ENCODE measurements around the gene FXN. TPM values are rescaled to one million over a fixed set of nuclear protein-coding genes. Genes with fewer than 3 reads are reported as not detected.
A peak's percentile ranks its signal among the peaks of the same experiment; 100 is the strongest.
"Not testable (repeated sequence)": the region's sequence is repeated elsewhere in the genome, so short reads cannot be mapped to it uniquely, and the experiment has no call there.

FXN gene
- total RNA-seq = 6.3 and 6.8 TPM in 2 replicates

- peak; percentile 48 for DNase-seq (ENCODE audit: low read depth, low spot score)
Measured at GRCh38 chr9:69035438-69036308, at the start of gene FXN. FXN (plus strand) TSS chr9:69035752; CDS start chr9:69035783, 31 bp downstream.

DNA sequence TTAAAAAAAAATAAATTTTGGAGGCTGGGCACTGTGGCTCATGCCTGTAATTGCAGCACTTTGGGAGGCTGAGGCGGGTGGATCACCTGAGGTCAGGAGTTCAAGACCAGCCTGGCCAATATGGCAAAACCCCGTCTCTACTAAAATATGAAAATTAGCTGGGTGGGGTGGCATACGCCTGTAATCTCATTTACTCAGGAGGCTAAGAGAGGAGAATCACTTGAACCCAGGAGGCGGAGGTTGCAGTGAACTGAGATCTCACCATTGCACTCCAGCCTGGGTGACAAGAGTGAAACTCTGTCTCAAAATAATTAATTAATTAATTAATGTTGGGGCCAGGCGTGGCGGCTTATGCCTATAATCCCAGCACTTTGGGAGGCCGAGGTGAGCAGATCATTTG is 48.6 kb upstream of the FXN start:
- DNase-seq (ENCODE audit: low read depth, low spot score) = not testable (repeated sequence)

GRCh38 chr9:68991457-68991856 is 44.1 kb upstream of the FXN start:
- DNase-seq (ENCODE audit: low read depth, low spot score) = no peak

GRCh38 chr9:68995776-68996175 is 39.8 kb upstream of the FXN start:
- no peak for DNase-seq (ENCODE audit: low read depth, low spot score)

DNA sequence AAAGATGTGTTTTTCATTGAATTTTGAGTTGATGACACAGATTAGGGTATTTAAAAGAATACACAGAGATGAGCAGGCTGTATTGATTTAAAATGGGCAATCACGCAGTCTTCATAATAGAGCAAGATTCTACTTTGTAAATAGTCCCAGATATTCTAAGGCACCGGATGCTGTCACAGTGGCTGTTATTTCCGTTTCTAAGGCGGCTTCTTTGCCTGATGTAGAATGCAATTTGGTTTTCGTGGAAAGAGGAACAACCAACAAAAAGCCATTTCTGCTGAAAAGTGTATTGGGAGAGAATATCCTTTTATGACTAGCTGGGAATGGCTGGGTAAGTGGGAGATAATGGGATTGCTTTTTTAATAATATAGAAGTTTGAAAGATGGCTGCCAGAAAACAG is 39.1 kb upstream of the FXN start:
- no peak for DNase-seq (ENCODE audit: low read depth, low spot score)

GRCh38 chr9:68997666-68998065 is 37.9 kb upstream of the FXN start:
- DNase-seq (ENCODE audit: low read depth, low spot score) = no peak

- DNase-seq (ENCODE audit: low read depth, low spot score) = no peak
Measured at GRCh38 chr9:68998385-68998784, 37.2 kb upstream of the FXN start.

GRCh38 chr9:68998812-68999211 is 36.7 kb upstream of the FXN start:
- no peak for DNase-seq (ENCODE audit: low read depth, low spot score)

DNA sequence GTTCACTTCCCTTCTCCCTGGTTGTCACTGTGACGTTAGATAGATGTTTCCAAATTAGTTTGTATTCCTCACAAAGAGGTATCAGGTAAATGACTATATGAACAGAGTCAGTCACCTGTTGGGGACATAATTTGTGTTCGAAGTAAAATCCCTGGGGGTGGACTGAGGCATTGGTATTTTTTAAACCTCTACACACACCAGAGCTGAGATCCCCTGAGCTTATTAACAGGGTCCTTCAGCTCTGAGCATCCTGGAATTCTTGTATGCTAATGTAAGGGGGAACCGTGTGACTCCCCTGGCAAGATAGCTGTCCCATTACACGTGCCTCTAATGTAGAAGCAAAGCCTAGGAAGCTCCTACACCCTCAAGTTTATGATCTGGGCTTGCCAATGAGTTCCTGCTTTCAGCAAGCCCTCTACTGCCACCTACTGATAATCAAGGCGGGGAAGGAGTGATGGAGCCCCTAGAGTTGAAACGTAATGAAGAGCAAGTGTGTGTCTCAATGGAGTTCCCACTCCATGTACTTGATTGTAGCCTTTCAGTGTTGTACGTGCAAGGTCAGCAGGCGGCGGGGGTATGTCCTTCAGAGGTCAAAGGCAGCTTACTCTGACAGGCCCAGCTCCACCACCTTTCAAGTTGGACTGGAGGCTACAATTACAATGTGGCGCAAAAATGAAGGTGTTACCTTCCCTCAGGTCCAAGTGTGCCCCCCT is 36.0 kb upstream of the FXN start:
- peak; percentile 11 for DNase-seq (ENCODE audit: low read depth, low spot score)

- no peak for DNase-seq (ENCODE audit: low read depth, low spot score)
Measured at GRCh38 chr9:69001921-69002320, 33.6 kb upstream of the FXN start.

DNA sequence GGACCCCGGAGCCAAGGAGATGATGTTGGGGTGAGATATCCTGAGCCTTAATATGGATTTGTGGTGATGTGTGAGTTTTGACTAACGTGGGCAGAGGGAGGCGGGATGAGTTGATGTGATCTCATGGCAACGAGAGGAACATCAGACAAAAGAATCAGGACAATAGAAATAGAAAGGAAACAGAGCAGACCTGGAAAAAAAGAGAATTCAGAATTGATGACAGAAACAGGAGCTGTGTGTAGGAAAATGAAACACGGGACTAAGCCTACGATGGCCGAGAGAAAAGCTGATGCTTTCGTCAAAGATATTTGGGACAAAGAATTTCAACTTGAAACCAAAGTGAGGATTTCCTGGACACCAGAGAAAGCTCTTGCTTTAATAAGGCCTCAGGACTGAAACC is 32.5 kb upstream of the FXN start:
- no peak for DNase-seq (ENCODE audit: low read depth, low spot score)

DNA sequence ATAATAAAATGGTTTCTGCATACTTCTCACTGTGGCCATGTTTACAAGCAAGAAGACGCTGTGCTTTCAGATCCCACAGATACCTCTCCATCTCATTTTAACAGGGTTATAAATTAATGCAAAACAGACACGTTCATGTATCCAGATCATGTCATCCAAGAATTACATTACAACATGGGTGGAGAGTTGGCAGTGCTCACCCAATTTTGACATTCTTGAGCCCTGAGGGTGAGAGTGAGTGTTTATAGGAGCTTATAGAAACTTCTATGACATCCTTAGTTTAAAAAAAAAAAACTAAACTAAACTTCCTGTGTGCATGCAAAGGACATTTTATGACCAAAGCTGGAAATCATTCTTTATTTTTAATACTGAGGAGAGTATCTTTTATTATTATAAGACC is 30.7 kb upstream of the FXN start:
- no peak for DNase-seq (ENCODE audit: low read depth, low spot score)

DNA sequence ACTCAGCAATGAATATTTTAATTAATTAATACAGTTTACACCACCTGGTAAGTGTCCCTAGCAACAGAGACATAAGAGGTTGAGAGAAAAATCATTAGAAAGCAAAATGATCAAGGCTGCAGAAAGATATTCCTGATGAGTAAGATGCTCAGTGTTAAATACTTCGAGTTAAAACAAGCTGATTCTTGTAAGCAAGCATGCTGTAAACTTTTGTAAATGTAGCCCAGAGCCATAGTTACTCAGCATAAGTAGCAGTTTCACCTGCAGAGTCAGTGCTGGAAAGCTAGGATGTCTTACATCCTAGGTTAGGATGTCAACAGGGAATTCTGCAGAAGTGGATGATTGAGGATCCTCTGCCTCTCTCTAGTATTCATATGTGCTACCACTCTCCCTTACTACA is 25.8 kb upstream of the FXN start:
- DNase-seq (ENCODE audit: low read depth, low spot score) = no peak

DNA sequence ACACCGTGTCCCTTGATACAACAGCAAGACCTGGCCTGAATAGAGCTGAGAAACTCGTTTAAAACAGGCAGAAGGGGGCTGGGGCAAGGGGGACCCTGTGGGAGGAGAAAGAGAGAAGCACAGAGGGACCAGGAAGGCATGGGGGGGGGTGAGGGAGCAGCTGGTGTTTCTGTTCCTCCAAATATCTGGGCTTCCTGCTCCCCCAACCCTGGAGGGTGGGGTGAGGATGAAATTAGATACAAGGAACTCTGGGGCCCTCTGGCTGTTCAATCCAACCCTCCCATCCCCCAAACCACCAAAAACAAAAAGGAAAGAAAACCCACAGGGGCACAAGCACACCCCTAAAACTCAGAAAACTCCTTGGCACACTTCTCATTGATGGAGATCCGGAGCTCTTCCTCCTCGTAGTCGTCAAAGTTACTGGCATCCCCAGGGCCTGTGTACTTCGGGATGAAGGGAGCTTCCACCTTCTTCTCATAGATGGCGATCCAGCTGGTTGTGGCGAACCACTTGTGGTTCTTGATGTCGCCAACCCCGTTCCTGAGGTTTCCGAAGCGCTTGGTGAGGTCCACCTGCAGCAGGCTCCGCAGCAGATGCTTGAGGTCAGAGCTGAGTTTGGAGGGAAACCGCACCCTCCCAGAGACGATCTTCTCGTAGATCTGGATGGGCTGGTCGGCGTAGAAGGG is 22.7 kb upstream of the FXN start:
- DNase-seq (ENCODE audit: low read depth, low spot score) = no peak

- DNase-seq (ENCODE audit: low read depth, low spot score) = no peak
Measured at GRCh38 chr9:69013382-69013727, 22.2 kb upstream of the FXN start.

DNA sequence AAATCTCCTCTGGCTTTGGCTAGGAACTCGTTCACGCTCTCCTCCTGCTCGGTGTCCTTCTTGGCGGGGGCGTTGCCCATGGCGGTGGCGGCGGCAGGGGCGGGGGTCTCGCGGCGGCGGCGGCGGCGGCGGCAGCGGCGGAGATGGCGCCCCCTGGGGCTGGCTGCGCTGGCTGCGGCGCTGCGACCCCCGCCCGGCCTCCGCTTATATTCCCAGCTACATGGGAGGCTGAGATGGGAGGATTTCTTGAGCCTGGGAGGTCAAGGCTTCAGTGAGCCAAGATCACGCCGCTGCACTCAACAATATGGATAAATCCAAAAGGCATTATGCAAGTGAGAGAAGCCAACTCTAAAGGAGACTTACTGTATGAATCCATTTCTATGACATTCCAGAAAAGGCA is 21.5 kb upstream of the FXN start, which contains the start of gene PRKACG:
TSS of gene PRKACG (minus strand) at position 101 of the 400 bp plus-strand sequence. CDS start at position 80, 21 bp downstream.
- DNase-seq (ENCODE audit: low read depth, low spot score) = no peak

- no peak for DNase-seq (ENCODE audit: low read depth, low spot score)
Measured at GRCh38 chr9:69016191-69017096, 19.1 kb upstream of the FXN start.

DNA sequence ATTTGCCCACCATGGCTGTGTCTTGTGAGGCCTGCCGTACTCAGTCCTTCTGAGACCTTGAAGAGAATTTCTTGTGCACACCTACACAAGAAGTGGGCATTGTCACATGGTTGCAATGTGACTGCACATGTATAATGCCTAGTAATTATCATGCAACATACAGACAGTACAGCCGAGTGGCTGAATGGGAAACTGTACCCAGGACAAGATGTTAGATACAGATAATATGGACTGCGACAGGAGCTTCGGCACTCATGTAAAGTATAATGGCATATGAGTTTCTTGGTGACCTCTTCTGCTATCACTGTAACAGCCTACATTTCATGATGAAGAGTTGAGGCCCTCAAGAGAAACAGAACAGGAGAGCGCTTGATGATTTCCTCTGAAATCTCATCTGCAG is 16.8 kb upstream of the FXN start:
- DNase-seq (ENCODE audit: low read depth, low spot score) = no peak

- DNase-seq (ENCODE audit: low read depth, low spot score) = no peak
Measured at GRCh38 chr9:69019808-69020207, 15.7 kb upstream of the FXN start.

DNA sequence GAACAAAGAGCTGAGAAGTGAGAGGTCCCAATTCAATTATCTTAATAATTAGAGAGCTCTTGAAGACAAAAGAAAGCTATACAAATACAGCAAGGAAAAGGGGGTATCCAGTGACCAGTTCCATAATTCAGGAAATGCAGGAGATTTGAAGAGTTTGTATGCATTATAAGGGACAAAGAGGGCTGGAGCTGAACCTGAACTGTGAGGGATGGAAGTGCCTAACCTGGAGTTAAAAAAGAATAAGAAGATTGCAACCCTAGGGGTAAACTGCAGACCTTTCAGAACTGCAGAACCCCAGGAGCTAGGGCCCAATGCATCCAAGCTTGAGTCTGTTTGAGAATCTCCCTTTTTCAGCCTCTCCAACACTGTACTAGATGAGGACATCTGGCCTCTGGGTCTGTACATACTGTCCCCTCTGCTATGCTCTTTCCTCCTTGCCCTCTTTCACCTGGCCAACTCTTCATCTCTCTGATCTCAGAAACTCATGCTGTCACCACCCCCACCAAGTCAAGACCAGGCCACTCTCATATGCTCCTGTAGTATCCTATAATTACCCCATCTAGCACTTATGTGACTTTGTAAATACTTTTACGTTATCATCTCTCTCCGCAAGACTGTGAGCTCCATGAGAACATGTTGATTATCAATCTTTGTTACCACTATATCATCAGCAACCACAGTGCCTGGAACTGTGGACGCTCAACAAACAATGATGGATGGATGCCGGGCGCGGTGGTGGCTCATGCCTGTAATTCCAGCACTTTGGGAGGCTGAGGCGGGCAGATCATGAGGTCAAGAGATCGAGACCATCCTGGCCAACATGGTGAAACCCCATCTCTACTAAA is 15.0 kb upstream of the FXN start:
- DNase-seq (ENCODE audit: low read depth, low spot score) = no peak
